NCI-H748 (cell line): ENCODE results near the gene DHH.
"Not testable (repeated sequence)": the region's sequence is repeated elsewhere in the genome, so short reads cannot be mapped to it uniquely, and the experiment has no call there.

Experiments
- DNase-seq: peaks from one replicate; lab custom pipeline; 2025; ENCODE audit not compliant: unreplicated experiment; lab: John Stamatoyannopoulos, UW

DHH gene

GRCh38 chr12:49094160-49094974 lies at the start of gene DHH:
TSS of gene DHH (minus strand) at chr12:49094801. CDS start at chr12:49094512, 289 bp downstream.
- peak; percentile 56 for DNase-seq

- DNase-seq, result no peak
Measured at GRCh38 chr12:49144384-49144783, 49.8 kb upstream of the DHH start.

GRCh38 chr12:49138999-49139398 lies 44.4 kb upstream of the DHH start:
- DNase-seq, result no peak

- DNase-seq, result no peak
Measured at GRCh38 chr12:49138587-49138986, 44.0 kb upstream of the DHH start.

- DNase-seq, result no peak
Measured at GRCh38 chr12:49137476-49137875, 42.9 kb upstream of the DHH start.

GRCh38 chr12:49136997-49137396 lies 42.4 kb upstream of the DHH start:
- DNase-seq, result not testable (repeated sequence)

- no peak for DNase-seq
Measured at GRCh38 chr12:49133590-49133989, 39.0 kb upstream of the DHH start.

- peak; percentile 36 for DNase-seq
Measured at GRCh38 chr12:49133014-49133413, 38.4 kb upstream of the DHH start.

GRCh38 chr12:49131894-49132461 lies 37.4 kb upstream of the DHH start:
- DNase-seq, result peak; percentile 51

GRCh38 chr12:49131051-49131893 lies 36.7 kb upstream of the DHH start, which contains the start of gene TUBA1B:
TSS of gene TUBA1B (minus strand) at chr12:49131395. CDS start at chr12:49131300, 95 bp downstream.
- DNase-seq, result peak; percentile 96

- peak; percentile 96 for DNase-seq
Measured at GRCh38 chr12:49130151-49131050, 35.8 kb upstream of the DHH start.

- DNase-seq, result no peak
Measured at GRCh38 chr12:49129332-49130150, 34.9 kb upstream of the DHH start.

- not testable (repeated sequence) for DNase-seq
Measured at GRCh38 chr12:49127971-49128370, 33.4 kb upstream of the DHH start.

- DNase-seq, result peak; percentile 24
Measured at GRCh38 chr12:49126852-49127763, 32.5 kb upstream of the DHH start.

- peak; percentile 68 for DNase-seq
Measured at GRCh38 chr12:49121047-49121696, 26.6 kb upstream of the DHH start.

- DNase-seq, result peak; percentile 16
Measured at GRCh38 chr12:49111206-49111605, 16.6 kb upstream of the DHH start.

- peak; percentile 99 for DNase-seq
Measured at GRCh38 chr12:49110464-49111155, 16.0 kb upstream of the DHH start, which contains the start of gene LMBR1L. TSS of gene LMBR1L (minus strand) at chr12:49110847. CDS start at chr12:49110555, 292 bp downstream.
